HUES64 (cell line): Measurements from ENCODE around the gene RAB18. TPM values are rescaled to one million over a fixed set of nuclear protein-coding genes. Genes with fewer than 3 reads are reported as not detected.
A peak's percentile ranks its signal among the peaks of the same experiment; 100 is the strongest.
"Not testable (repeated sequence)": the region's sequence is repeated elsewhere in the genome, so short reads cannot be mapped to it uniquely, and the experiment has no call there.

Experiments used
- H3K27ac ChIP-seq: 2 replicates; pipeline ENCODE4 v1.7.0; 2013; ENCODE audit warnings: low read depth, low read length, inconsistent platforms
- H3K27me3 ChIP-seq: 2 replicates; pipeline ENCODE4 v1.6.1; 2013; ENCODE audit warnings: mild to moderate bottlenecking, low read length; ENCODE audit not compliant: insufficient read depth
- H3K36me3 ChIP-seq: 2 replicates; pipeline ENCODE4 v1.6.1; 2013; ENCODE audit warnings: mild to moderate bottlenecking, low read length; ENCODE audit not compliant: insufficient read depth
- H3K4me1 ChIP-seq: 2 replicates; pipeline ENCODE4 v1.6.1; 2013; ENCODE audit warnings: mild to moderate bottlenecking, low read length, moderate library complexity; ENCODE audit not compliant: insufficient read depth
- H3K4me3 ChIP-seq: 2 replicates; pipeline ENCODE4 v1.5.1; 2013; ENCODE audit warnings: mild to moderate bottlenecking, low read length, moderate library complexity
- H3K9ac ChIP-seq: 2 replicates; pipeline ENCODE4 v1.6.1; 2013; ENCODE audit warnings: mild to moderate bottlenecking, low read depth, low read length
- H3K9me3 ChIP-seq: 2 replicates; pipeline ENCODE4 v1.6.1; 2013; ENCODE audit warnings: low read depth, low read length; ENCODE audit not compliant: insufficient read depth
- WGBS: fragments of 150-250, 120-280 bp; methylation state at CpG from one replicate; pipeline ENCODE4 v1.1.7; 2013; ENCODE audit warnings: missing lambda C conversion rate; 5-methylcytosine and 5-hydroxymethylcytosine counted together
- polyA plus RNA-seq, 2 experiments: library from polyadenylated mRNA; stranded (reverse); fragments of 50-300 nt; gene quantifications; one replicate each; pipeline ENCODE4 v1.2.3, GENCODE V29; 2013

The RAB18 gene
- polyA plus RNA-seq (2013, experiment 1 of 2): 46.9 TPM
- 44.1 TPM for polyA plus RNA-seq (2013, experiment 2 of 2)

DNA sequence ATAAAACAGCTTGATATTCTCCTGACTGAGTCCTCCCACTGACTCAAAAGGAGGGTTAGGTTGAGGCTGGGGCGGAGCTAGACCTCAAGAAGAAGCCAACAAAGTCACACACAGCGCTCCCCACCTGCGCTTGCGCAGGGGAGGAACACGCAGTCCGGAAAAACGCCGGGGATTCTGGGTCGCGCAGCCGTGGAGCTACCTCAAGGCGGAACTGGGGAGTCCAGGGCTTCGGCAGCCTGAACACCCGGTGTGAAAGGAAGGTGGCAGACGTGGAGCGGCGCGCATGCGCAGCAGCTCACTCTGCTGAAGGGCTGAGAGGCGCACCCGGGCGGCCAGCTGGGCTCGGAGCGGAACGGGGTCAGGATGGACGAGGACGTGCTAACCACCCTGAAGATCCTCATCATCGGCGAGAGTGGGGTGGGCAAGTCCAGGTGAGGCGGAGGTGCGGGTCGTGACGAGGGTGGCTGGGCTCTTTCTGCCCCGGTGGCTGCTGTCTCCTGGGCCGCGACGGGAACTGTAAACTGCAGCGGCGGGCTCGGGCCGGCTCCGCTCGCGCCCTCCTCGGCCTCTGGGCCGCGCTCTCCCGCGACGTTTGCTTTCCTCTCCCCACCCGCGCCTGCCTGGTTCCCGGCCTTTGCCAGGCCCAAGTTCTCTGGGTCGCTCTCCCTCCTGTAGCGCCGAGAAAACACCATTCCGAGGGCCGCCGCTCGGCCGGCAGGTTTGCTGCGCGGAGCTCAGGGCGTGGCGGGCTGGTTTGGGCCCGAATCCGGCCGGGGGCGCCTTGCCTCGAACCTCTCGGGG is at the start of gene RAB18:
Gene RAB18 (plus strand): TSS at position 298 of the 801 bp plus-strand sequence. CDS start 66 bp downstream, at position 364.
- peak within 1 kb of the TSS; percentile 76 for H3K9ac ChIP-seq
- H3K9me3 ChIP-seq: no peaks in the 10 kb centered on the region
- peak within 1 kb of the TSS; percentile 11; the same call in 1 of the 2 replicates for H3K27ac ChIP-seq
- H3K4me3 ChIP-seq: peak within 1 kb of the TSS; percentile 79
- WGBS: under 1% methylated on average over 71 of the region's 71 CpGs
- H3K4me1 ChIP-seq: no peaks in the 10 kb centered on the region; the same call in 1 of the 2 replicates
- H3K36me3 ChIP-seq: no peaks in the 10 kb centered on the region; the same call in 1 of the 2 replicates
- H3K27me3 ChIP-seq: no peaks in the 10 kb centered on the region

DNA sequence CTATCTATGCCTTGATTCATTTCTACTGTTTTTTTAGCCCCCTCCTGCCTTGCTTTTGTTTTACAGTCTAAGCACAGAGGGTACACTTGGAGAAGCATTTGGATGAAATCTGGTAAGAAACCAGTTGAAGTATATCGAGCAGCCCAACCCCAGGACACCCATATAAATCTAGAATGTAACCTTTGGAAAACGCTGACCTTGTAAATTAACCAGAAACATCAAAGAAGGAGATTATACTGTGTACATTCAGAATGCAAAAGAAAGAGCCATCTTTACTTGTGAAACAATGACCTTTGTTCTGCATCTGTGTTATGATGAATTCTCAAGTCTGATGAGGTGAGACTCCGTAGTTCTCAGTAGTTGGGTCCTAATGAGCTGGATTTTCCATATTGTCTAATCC is 49.3 kb upstream of the RAB18 start:
- H3K27ac ChIP-seq: no peak overlapping the region
- 83% methylated on average over 3 of the region's 3 CpGs for WGBS
- no peak overlapping the region for H3K4me3 ChIP-seq
- H3K9ac ChIP-seq: no peak overlapping the region
- no peaks in the 10 kb centered on the region for H3K36me3 ChIP-seq
- no peaks in the 10 kb centered on the region for H3K9me3 ChIP-seq
- H3K4me1 ChIP-seq: no peaks in the 10 kb centered on the region
- no peaks in the 10 kb centered on the region for H3K27me3 ChIP-seq

DNA sequence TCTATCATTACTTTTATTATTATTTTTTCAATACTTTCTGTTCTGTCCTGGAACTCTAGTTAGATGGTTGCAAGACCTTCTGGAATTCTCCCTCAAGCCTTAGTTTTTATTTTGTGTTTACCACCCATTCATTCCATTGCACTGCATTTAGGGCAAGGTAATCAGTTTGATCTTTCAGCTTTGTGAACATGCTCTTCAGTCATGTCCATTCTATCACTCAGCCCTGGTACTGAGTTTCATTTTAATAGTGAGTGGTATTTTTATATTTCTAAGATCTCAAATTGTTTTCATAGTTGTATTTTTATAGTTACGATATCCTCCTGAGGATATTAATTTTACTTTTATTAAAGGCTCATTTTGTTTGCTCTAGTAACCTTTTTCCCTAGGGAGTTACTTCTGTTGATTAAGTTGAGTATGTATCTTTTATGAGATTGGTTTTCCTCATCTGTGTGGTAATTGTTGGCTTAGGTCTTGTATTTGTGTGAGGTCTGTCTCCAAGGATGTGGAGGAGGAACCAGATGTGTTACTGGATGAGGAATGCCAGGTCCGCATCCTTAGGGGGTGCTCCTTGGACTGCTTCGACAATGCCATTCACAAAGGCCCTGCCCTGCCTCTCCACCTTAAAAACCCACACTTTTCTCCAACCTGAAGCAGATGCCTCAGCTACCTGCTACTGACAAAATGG is 46.7 kb upstream of the RAB18 start:
- H3K27ac ChIP-seq: no peak overlapping the region
- no peaks in the 10 kb centered on the region for H3K36me3 ChIP-seq
- H3K9me3 ChIP-seq: no peaks in the 10 kb centered on the region
- H3K27me3 ChIP-seq: no peaks in the 10 kb centered on the region
- no peak overlapping the region for H3K9ac ChIP-seq
- H3K4me3 ChIP-seq: no peak overlapping the region
- 93% methylated on average over 2 of the region's 3 CpGs for WGBS
- no peaks in the 10 kb centered on the region for H3K4me1 ChIP-seq

DNA sequence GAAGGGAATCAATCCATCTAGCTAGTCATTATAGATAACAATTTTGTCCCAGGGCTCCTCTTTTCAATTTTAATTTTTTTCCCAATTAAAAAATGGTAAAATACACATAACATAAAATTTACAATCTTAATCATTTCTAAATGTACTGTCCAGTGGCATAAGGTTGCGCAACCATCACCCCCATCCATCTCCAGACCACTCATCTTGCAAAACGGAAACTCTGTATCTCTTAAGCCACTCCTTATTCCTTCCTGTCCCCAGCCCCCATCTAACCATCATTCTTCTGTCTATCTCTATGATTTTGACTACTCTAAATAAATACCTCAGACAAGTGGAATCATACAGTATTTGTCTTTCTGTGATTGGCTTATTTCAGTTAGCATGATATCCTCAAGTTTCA is 46.1 kb upstream of the RAB18 start:
- 74% methylated on average over 2 of the region's 2 CpGs for WGBS
- H3K4me3 ChIP-seq: no peak overlapping the region
- H3K36me3 ChIP-seq: no peaks in the 10 kb centered on the region
- H3K9me3 ChIP-seq: no peaks in the 10 kb centered on the region
- no peak overlapping the region for H3K27ac ChIP-seq
- H3K9ac ChIP-seq: no peak overlapping the region
- H3K27me3 ChIP-seq: no peaks in the 10 kb centered on the region
- no peaks in the 10 kb centered on the region for H3K4me1 ChIP-seq

DNA sequence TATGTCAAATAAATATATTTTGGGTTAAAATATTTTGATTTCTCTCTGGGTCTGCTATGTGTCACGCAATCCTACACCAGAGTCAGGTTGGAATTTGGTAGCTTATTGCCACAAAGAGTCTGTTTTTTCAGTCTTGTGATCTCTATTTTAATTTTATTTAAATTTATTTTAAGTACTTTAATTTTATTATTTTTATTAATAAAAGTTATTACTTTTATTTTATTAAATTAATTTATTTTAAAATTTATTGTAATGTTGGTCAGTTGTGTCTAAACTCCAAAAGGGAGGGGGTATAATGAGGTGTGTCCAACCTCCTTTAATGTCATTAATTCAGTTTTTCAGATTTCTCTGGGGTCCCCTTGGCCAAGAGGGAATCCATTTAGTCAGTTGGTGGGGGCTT is 42.8 kb upstream of the RAB18 start:
- Histone ChIP-seq H3K4me1 (no peaks in the 10 kb centered on the region), H3K27me3 (no peaks in the 10 kb centered on the region), H3K36me3 (no peaks in the 10 kb centered on the region), H3K9me3 (no peaks in the 10 kb centered on the region), H3K4me3 (no peak overlapping the region), H3K27ac (no peak overlapping the region), H3K9ac (no peak overlapping the region)
- WGBS: no CpG with 5 or more reads among the region's 1 CpG

DNA sequence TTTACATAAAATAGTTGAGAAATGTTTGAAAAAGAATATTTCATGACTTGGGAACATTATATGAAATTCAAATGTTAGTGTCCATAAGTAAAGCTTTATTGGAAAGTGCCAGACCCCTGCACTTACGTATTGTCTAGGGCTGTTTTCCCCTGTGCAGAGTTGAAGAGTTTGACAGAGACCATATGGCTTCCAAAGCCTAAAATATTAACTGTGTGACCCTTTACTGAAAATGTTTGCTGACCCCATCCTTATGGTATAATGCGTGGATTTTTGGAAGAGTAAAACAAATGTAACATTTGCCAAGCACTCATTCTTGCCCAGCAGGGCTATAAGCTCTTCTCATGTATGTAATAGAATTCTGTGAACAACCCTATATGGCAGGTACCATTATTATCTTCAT is 40.1 kb upstream of the RAB18 start:
- no peak overlapping the region for H3K4me3 ChIP-seq
- no peaks in the 10 kb centered on the region for H3K9me3 ChIP-seq
- H3K36me3 ChIP-seq: no peaks in the 10 kb centered on the region
- no peaks in the 10 kb centered on the region for H3K4me1 ChIP-seq
- no peak overlapping the region for H3K9ac ChIP-seq
- no peak overlapping the region for H3K27ac ChIP-seq
- no peaks in the 10 kb centered on the region for H3K27me3 ChIP-seq
- 75% methylated on average over 2 of the region's 2 CpGs for WGBS

DNA sequence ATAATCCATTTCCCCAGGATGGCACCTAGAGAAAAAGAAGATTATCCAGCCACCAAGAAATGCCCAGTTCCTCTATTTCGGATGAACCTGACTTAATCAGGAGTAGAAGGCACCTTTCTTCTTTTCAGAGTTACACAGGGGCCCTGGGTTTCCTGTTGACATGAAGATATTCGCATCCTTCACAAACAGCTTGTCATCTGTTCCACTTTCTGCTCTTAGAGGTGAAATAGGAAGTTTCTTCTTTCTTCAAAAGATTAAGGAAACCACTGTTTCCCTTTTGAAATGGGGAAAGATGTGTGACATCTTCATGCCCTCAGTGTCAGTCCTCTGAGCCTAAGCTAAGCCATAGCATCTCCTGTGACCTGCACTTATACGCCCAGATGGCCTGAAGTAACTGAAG is 39.1 kb upstream of the RAB18 start:
- no peaks in the 10 kb centered on the region for H3K4me1 ChIP-seq
- no peak overlapping the region for H3K4me3 ChIP-seq
- no peak overlapping the region for H3K9ac ChIP-seq
- H3K36me3 ChIP-seq: no peaks in the 10 kb centered on the region
- no peaks in the 10 kb centered on the region for H3K9me3 ChIP-seq
- no peaks in the 10 kb centered on the region for H3K27me3 ChIP-seq
- no peak overlapping the region for H3K27ac ChIP-seq
- WGBS: 65% methylated on average over 2 of the region's 3 CpGs

DNA sequence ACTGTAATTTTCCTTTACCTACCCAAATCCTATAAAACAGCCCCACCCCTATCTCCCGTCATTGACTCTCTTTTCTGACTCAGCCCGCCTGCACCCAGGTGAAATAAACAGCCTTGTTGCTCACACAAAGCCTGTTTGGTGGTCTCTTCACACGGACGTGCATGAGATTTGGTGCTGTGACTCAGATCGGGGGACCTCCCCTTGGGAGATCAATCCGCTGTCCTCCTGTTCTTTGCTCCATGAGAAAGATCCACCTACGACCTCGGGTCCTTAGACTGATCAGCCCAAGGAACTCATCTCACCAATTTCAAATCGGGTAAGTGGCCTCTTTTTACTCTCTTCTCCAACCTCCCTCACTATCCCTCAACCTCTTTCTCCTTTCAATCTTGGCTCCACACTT is 38.5 kb upstream of the RAB18 start:
- H3K4me1 ChIP-seq, H3K27ac ChIP-seq, H3K9me3 ChIP-seq, H3K27me3 ChIP-seq, H3K9ac ChIP-seq, H3K36me3 ChIP-seq, H3K4me3 ChIP-seq: not testable (repeated sequence)
- 78% methylated on average over 9 of the region's 9 CpGs for WGBS

DNA sequence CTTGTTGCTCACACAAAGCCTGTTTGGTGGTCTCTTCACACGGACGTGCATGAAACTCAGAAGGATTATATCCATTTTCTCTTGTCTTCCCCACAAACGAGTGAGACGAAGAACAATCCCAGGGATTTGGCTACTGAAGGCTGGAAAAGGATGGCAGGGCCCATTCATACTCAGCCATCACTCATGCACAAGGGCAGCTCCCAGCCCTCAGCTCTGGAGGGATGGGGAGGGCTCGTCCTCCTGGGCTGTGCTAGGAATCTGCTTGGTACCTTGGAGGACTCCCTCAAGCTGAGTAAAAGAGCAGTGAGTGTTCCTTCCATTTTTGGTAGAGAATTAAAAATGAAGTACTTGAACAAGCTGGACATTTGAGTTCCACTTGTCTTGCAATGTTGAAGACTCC is 33.2 kb upstream of the RAB18 start:
- H3K36me3 ChIP-seq: no peaks in the 10 kb centered on the region
- no peaks in the 10 kb centered on the region for H3K9me3 ChIP-seq
- H3K27me3 ChIP-seq: no peaks in the 10 kb centered on the region
- peaks cover 7% of the 10 kb centered on the region for H3K4me1 ChIP-seq
- H3K9ac ChIP-seq: no peak overlapping the region
- H3K4me3 ChIP-seq: no peak overlapping the region
- no peak overlapping the region for H3K27ac ChIP-seq
- WGBS: 50% methylated on average over 5 of the region's 5 CpGs

DNA sequence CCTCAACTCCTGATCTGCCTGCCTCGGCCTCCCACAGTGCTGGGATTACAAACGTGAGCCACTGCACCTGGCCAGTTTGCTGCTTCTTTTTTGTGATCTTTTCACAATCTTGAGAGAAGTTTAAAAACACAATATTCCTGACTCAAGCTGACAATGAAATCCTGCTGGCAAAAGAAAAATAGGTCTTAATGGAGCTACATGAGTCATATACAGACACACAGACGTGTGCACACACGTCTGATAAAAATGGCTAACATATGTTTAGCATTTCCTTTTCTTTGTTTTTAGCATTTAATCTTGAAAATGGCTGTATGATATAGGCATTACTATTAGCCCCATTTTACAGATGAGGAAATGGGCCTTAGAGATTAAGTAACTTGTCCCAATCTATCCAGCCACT is 29.4 kb upstream of the RAB18 start:
- 85% methylated on average over 4 of the region's 4 CpGs for WGBS
- H3K9me3 ChIP-seq: 0 out of 2 replicates have a peak, but pooled peaks cover 2% of the 10 kb centered on the region
- no peak overlapping the region for H3K4me3 ChIP-seq
- no peaks in the 10 kb centered on the region for H3K27me3 ChIP-seq
- no peaks in the 10 kb centered on the region for H3K36me3 ChIP-seq
- H3K4me1 ChIP-seq: peaks cover 7% of the 10 kb centered on the region
- H3K27ac ChIP-seq: no peak overlapping the region
- no peak overlapping the region for H3K9ac ChIP-seq

DNA sequence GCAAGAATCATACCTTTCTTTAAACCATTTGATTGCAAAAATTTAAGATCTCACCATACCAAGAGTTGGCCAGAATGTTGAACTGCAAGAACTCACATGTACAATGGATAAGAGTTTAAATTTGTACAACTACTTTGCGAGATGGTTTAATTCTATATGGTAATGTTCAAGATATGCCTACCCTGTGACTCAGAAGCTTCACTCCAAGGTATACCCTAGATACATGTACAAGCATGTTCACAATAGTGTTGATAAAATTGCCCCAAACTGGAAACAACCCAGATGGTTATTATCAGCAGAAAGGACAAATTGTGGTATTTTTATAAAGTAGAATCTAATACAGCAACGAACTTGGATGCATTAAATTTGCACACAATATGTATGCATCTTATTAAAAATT is 25.1 kb upstream of the RAB18 start:
- Histone ChIP-seq H3K36me3 (no peaks in the 10 kb centered on the region), H3K27ac (no peak overlapping the region), H3K4me1 (no peaks in the 10 kb centered on the region; the same call in 1 of the 2 replicates), H3K27me3 (no peaks in the 10 kb centered on the region), H3K9ac (no peak overlapping the region), H3K9me3 (0 out of 2 replicates have a peak, but pooled peaks cover 2% of the 10 kb centered on the region), H3K4me3 (no peak overlapping the region)
- 80% methylated on average over 2 of the region's 2 CpGs for WGBS
